ENCODE data around the gene ZNF2.

GRCh38 chr2:95207111-95207961 is 41.7 kb downstream of the ZNF2 start, which contains the start of gene ZNF892:
- TF ChIP-seq CTCF (IDR thresholded peaks at IDR 0.05): peak in 11 of 12 donors; percentile 12 to 70 (median 53)
- peak in 1 of 2 donors; percentile 67 for TF ChIP-seq POLR2A (IDR thresholded peaks at IDR 0.05)

Measured in heart left ventricle (tissue), 13 donors.